ENCODE results near the gene FAM124A.
"Not testable (repeated sequence)": the region's sequence is repeated elsewhere in the genome, so short reads cannot be mapped to it uniquely, and the experiment has no call there.

The FAM124A gene

GRCh38 chr13:51280379-51280940 is 58.3 kb downstream of the FAM124A start:
- Histone ChIP-seq H2AFZ (ENCODE audit: insufficient read depth, low read length, poor library complexity) (no peak overlapping the region), H4K91ac (ENCODE audit: low read depth, low read length) (no peak overlapping the region), H3K79me2 (ENCODE audit: control insufficient read depth, insufficient read depth, low read length, poor library complexity) (no peaks in the 10 kb centered on the region), H3K18ac (ENCODE audit: low read length) (no peak overlapping the region), H3K4ac (ENCODE audit: low read depth, low read length) (no peak overlapping the region), H3K9me3 (ENCODE audit: insufficient read depth, low read depth, low read length) (no peaks in the 10 kb centered on the region), H3K4me2 (ENCODE audit: low read length) (no peak overlapping the region), H3K27me3 (ENCODE audit: insufficient read depth, low read length) (no peaks in the 10 kb centered on the region), H3K14ac (ENCODE audit: low read length) (no peak overlapping the region), H3K4me1 (ENCODE audit: control insufficient read depth in 1 of 2, insufficient read depth in 2 of 2, low read length in 2 of 2) (no peaks in the 10 kb centered on the region), H2BK12ac (ENCODE audit: low read length) (no peak overlapping the region), H4K12ac (ENCODE audit: low read depth, low read length) (no peak overlapping the region), H2BK120ac (ENCODE audit: insufficient read depth, low read length, poor library complexity) (no peak overlapping the region), H4K8ac (ENCODE audit: low read depth, low read length) (no peak overlapping the region), H3K9ac (ENCODE audit: low read length) (no peak overlapping the region), H2BK5ac (ENCODE audit: low read depth, low read length, poor library complexity) (no peak overlapping the region), H3K4me3 (ENCODE audit: low read depth, low read length) (no peak overlapping the region), H3K79me1 (ENCODE audit: low read length) (no peaks in the 10 kb centered on the region), H3K27ac (ENCODE audit: low read depth, low read length) (no peak overlapping the region), H2AK5ac (ENCODE audit: low read length) (no peak overlapping the region), H3K23ac (ENCODE audit: low read length) (no peak overlapping the region), H3K36me3 (ENCODE audit: control insufficient read depth in 1 of 2, insufficient read depth in 2 of 2, low read length in 2 of 2) (no peaks in the 10 kb centered on the region)
- DNase-seq, result no peak
- WGBS (ENCODE audit: extremely low coverage, insufficient coverage, insufficient read length), result no CpG with 5 or more reads among the region's 13 CpGs

GRCh38 chr13:51282322-51282721 is 60.1 kb downstream of the FAM124A start:
- Histone ChIP-seq H2BK12ac (ENCODE audit: low read length) (no peak overlapping the region), H3K4me1 (ENCODE audit: control insufficient read depth in 1 of 2, insufficient read depth in 2 of 2, low read length in 2 of 2) (no peaks in the 10 kb centered on the region), H3K36me3 (ENCODE audit: control insufficient read depth in 1 of 2, insufficient read depth in 2 of 2, low read length in 2 of 2) (no peaks in the 10 kb centered on the region), H3K18ac (ENCODE audit: low read length) (no peak overlapping the region), H3K79me1 (ENCODE audit: low read length) (no peaks in the 10 kb centered on the region), H3K4me3 (ENCODE audit: low read depth, low read length) (no peak overlapping the region), H3K9me3 (ENCODE audit: insufficient read depth, low read depth, low read length) (no peaks in the 10 kb centered on the region), H4K91ac (ENCODE audit: low read depth, low read length) (no peak overlapping the region), H3K27me3 (ENCODE audit: insufficient read depth, low read length) (no peaks in the 10 kb centered on the region), H3K14ac (ENCODE audit: low read length) (no peak overlapping the region), H2AFZ (ENCODE audit: insufficient read depth, low read length, poor library complexity) (no peak overlapping the region), H3K4ac (ENCODE audit: low read depth, low read length) (no peak overlapping the region), H3K79me2 (ENCODE audit: control insufficient read depth, insufficient read depth, low read length, poor library complexity) (no peaks in the 10 kb centered on the region), H3K4me2 (ENCODE audit: low read length) (no peak overlapping the region), H4K8ac (ENCODE audit: low read depth, low read length) (no peak overlapping the region), H2AK5ac (ENCODE audit: low read length) (no peak overlapping the region), H4K12ac (ENCODE audit: low read depth, low read length) (no peak overlapping the region), H3K27ac (ENCODE audit: low read depth, low read length) (no peak overlapping the region), H2BK120ac (ENCODE audit: insufficient read depth, low read length, poor library complexity) (no peak overlapping the region), H3K23ac (ENCODE audit: low read length) (no peak overlapping the region), H3K9ac (ENCODE audit: low read length) (no peak overlapping the region), H2BK5ac (ENCODE audit: low read depth, low read length, poor library complexity) (no peak overlapping the region)
- WGBS (ENCODE audit: extremely low coverage, insufficient coverage, insufficient read length), result no CpG with 5 or more reads among the region's 6 CpGs
- DNase-seq, result no peak

- H3K4ac ChIP-seq (ENCODE audit: low read depth, low read length); H3K79me2 ChIP-seq (ENCODE audit: control insufficient read depth, insufficient read depth, low read length, poor library complexity); H3K9ac ChIP-seq (ENCODE audit: low read length); H3K18ac ChIP-seq (ENCODE audit: low read length); H3K14ac ChIP-seq (ENCODE audit: low read length); H2BK12ac ChIP-seq (ENCODE audit: low read length); H3K79me1 ChIP-seq (ENCODE audit: low read length); H3K27ac ChIP-seq (ENCODE audit: low read depth, low read length); H3K36me3 ChIP-seq (ENCODE audit: control insufficient read depth in 1 of 2, insufficient read depth in 2 of 2, low read length in 2 of 2); H2BK5ac ChIP-seq (ENCODE audit: low read depth, low read length, poor library complexity); H3K4me1 ChIP-seq (ENCODE audit: control insufficient read depth in 1 of 2, insufficient read depth in 2 of 2, low read length in 2 of 2); H3K23ac ChIP-seq (ENCODE audit: low read length); H3K9me3 ChIP-seq (ENCODE audit: insufficient read depth, low read depth, low read length); H2AK5ac ChIP-seq (ENCODE audit: low read length); H4K8ac ChIP-seq (ENCODE audit: low read depth, low read length); H2AFZ ChIP-seq (ENCODE audit: insufficient read depth, low read length, poor library complexity); H3K4me3 ChIP-seq (ENCODE audit: low read depth, low read length); H3K4me2 ChIP-seq (ENCODE audit: low read length); H4K91ac ChIP-seq (ENCODE audit: low read depth, low read length); DNase-seq; H4K12ac ChIP-seq (ENCODE audit: low read depth, low read length); H3K27me3 ChIP-seq (ENCODE audit: insufficient read depth, low read length); H2BK120ac ChIP-seq (ENCODE audit: insufficient read depth, low read length, poor library complexity): not testable (repeated sequence)
- WGBS (ENCODE audit: extremely low coverage, insufficient coverage, insufficient read length), result no CpG with 5 or more reads among the region's 5 CpGs
Observed at GRCh38 chr13:51282923-51283322, 60.7 kb downstream of the FAM124A start.

- Histone ChIP-seq H4K12ac (ENCODE audit: low read depth, low read length) (no peak overlapping the region), H3K79me2 (ENCODE audit: control insufficient read depth, insufficient read depth, low read length, poor library complexity) (no peaks in the 10 kb centered on the region), H3K27ac (ENCODE audit: low read depth, low read length) (no peak overlapping the region), H4K91ac (ENCODE audit: low read depth, low read length) (no peak overlapping the region), H2BK5ac (ENCODE audit: low read depth, low read length, poor library complexity) (no peak overlapping the region), H4K8ac (ENCODE audit: low read depth, low read length) (no peak overlapping the region), H2AFZ (ENCODE audit: insufficient read depth, low read length, poor library complexity) (no peak overlapping the region), H3K23ac (ENCODE audit: low read length) (no peak overlapping the region), H3K9me3 (ENCODE audit: insufficient read depth, low read depth, low read length) (no peaks in the 10 kb centered on the region), H3K4ac (ENCODE audit: low read depth, low read length) (no peak overlapping the region), H3K14ac (ENCODE audit: low read length) (no peak overlapping the region), H2BK12ac (ENCODE audit: low read length) (no peak overlapping the region), H3K27me3 (ENCODE audit: insufficient read depth, low read length) (no peaks in the 10 kb centered on the region), H3K79me1 (ENCODE audit: low read length) (no peaks in the 10 kb centered on the region), H2BK120ac (ENCODE audit: insufficient read depth, low read length, poor library complexity) (no peak overlapping the region), H3K4me3 (ENCODE audit: low read depth, low read length) (no peak overlapping the region), H3K4me1 (ENCODE audit: control insufficient read depth in 1 of 2, insufficient read depth in 2 of 2, low read length in 2 of 2) (no peaks in the 10 kb centered on the region), H2AK5ac (ENCODE audit: low read length) (no peak overlapping the region), H3K4me2 (ENCODE audit: low read length) (no peak overlapping the region), H3K36me3 (ENCODE audit: control insufficient read depth in 1 of 2, insufficient read depth in 2 of 2, low read length in 2 of 2) (no peaks in the 10 kb centered on the region), H3K18ac (ENCODE audit: low read length) (no peak overlapping the region), H3K9ac (ENCODE audit: low read length) (no peak overlapping the region)
- no CpG with 5 or more reads among the region's 1 CpG for WGBS (ENCODE audit: extremely low coverage, insufficient coverage, insufficient read length)
- no peak for DNase-seq
Observed at GRCh38 chr13:51283371-51283770, 61.2 kb downstream of the FAM124A start.
